ENCODE measurements around the gene ZNF710. TPM values are rescaled to one million over a fixed set of nuclear protein-coding genes. Genes with fewer than 3 reads are reported as not detected.

ZNF710 gene
- total and polyA plus RNA-seq, 2 of the 4 experiments (the other 2 are of a cell fraction), result 7.6 to 8.2 TPM

DNA sequence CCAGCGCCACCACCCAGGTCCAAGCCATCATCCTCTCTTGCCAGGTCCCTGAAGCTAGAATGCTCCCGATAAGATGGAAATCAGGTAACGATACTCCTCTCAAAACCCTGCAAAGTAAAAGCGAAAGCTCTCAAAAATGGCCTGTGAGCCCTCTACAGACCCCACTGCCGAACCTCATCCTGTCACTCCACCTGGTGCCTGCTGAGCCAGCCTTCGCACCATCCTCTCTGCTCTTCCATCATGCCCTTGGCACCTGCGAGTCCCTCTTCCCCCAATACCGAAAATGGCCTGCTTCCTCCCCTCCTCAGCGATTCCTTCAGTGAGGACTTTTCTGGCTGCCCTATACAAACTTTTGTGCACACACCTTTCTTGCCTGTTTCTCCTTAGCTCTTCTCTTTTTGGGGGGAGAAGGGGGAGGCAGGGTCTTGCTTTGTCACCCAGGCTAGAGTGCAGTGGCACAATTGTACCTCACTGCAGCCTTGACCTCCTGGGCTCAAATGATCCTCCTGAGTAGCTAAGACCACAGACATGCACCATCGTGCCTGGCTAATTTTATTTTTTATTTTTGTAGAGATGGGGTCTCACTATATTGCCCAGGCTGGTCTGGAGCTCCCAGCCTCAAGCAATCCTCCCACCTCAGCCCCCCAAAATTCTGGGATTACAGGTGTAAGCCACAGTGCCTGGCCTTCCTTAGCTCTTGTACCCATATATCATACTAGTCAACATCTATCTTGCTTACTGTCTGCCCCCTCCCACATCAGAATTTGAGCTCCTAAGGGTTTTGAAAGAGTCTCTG is 98.1 kb downstream of the ZNF710 start (continued):
- TF ChIP-seq, protein P1, sequence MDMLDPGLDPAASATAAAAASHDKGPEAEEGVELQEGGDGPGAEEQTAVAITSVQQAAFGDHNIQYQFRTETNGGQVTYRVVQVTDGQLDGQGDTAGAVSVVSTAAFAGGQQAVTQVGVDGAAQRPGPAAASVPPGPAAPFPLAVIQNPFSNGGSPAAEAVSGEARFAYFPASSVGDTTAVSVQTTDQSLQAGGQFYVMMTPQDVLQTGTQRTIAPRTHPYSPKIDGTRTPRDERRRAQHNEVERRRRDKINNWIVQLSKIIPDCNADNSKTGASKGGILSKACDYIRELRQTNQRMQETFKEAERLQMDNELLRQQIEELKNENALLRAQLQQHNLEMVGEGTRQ (IDR thresholded peaks at IDR 0.05; ENCODE audit: low read depth, low read length), result no peak
